Hematopoietic multipotent progenitor cell treated with erythropoietin and hydrocortisone succinate and interleukin-3 and kit ligand, for 17 days (in vitro differentiated cells): ENCODE results near the gene TAS2R13.

ENCODE experiments used
- DNase-seq: peaks from one replicate; pipeline ENCODE4 v3.0.0-alpha.2; 2015; ENCODE audit warnings: low spot score

Gene TAS2R13

GRCh38 chr12:10909462-10909861 lies at the start of gene TAS2R13:
TSS of gene TAS2R13 (minus strand) at chr12:10909562. CDS start at chr12:10909298, 264 bp downstream.
- no peak for DNase-seq

- no peak for DNase-seq
Measured at GRCh38 chr12:10957741-10958140, 48.4 kb upstream of the TAS2R13 start.

GRCh38 chr12:10956085-10956484 lies 46.7 kb upstream of the TAS2R13 start:
- no peak for DNase-seq

GRCh38 chr12:10952645-10953044 lies 43.3 kb upstream of the TAS2R13 start:
- no peak for DNase-seq

GRCh38 chr12:10943167-10943566 lies 33.8 kb upstream of the TAS2R13 start:
- no peak for DNase-seq

- no peak for DNase-seq
Measured at GRCh38 chr12:10941916-10942607, 32.7 kb upstream of the TAS2R13 start.

GRCh38 chr12:10941369-10941768 lies 32.0 kb upstream of the TAS2R13 start:
- DNase-seq: no peak

GRCh38 chr12:10940389-10940788 lies 31.0 kb upstream of the TAS2R13 start:
- DNase-seq: no peak

- no peak for DNase-seq
Measured at GRCh38 chr12:10939163-10939562, 29.8 kb upstream of the TAS2R13 start, which contains the start of gene TAS2R14. TSS of gene TAS2R14 (minus strand) at chr12:10939263. CDS start at chr12:10939207, 56 bp downstream.

- no peak for DNase-seq
Measured at GRCh38 chr12:10936506-10936905, 27.1 kb upstream of the TAS2R13 start.

- DNase-seq: no peak
Measured at GRCh38 chr12:10928746-10929286, 19.5 kb upstream of the TAS2R13 start, which contains the start of gene PRH2. TSS of gene PRH2 (plus strand) at chr12:10929236. CDS start at chr12:10929274, 38 bp downstream.

- DNase-seq: no peak
Measured at GRCh38 chr12:10926269-10926668, 16.9 kb upstream of the TAS2R13 start.

- DNase-seq: no peak
Measured at GRCh38 chr12:10919809-10920208, 10.4 kb upstream of the TAS2R13 start.

GRCh38 chr12:10910380-10910779 lies 1.0 kb upstream of the TAS2R13 start:
- DNase-seq: no peak

- DNase-seq: no peak
Measured at GRCh38 chr12:10904686-10905085, 4.7 kb downstream of the TAS2R13 start.

- no peak for DNase-seq
Measured at GRCh38 chr12:10901427-10901826, 7.9 kb downstream of the TAS2R13 start.

GRCh38 chr12:10900972-10901371 lies 8.4 kb downstream of the TAS2R13 start:
- DNase-seq: no peak

GRCh38 chr12:10900530-10900929 lies 8.8 kb downstream of the TAS2R13 start:
- no peak for DNase-seq

- no peak for DNase-seq
Measured at GRCh38 chr12:10896854-10897253, 12.5 kb downstream of the TAS2R13 start.

GRCh38 chr12:10891937-10892336 lies 17.4 kb downstream of the TAS2R13 start:
- DNase-seq: no peak

- DNase-seq: no peak
Measured at GRCh38 chr12:10889226-10889625, 20.1 kb downstream of the TAS2R13 start.

- DNase-seq: no peak
Measured at GRCh38 chr12:10884086-10884725, 25.2 kb downstream of the TAS2R13 start, which contains the start of gene PRH1. TSS of gene PRH1 (minus strand) at chr12:10884255. CDS start at chr12:10884217, 38 bp downstream.

GRCh38 chr12:10873378-10873777 lies 36.0 kb downstream of the TAS2R13 start:
- DNase-seq: no peak
